Urinary bladder (tissue), 4 donors: Measurements from ENCODE around the gene SP140L. TPM values are rescaled to one million over a fixed set of nuclear protein-coding genes. Genes with fewer than 3 reads are reported as not detected.

Source experiments
- DNase-seq: peaks from one replicate; pipeline ENCODE4 v3.0.0-alpha.2; 2015; ENCODE audit errors: extremely low spot score
- H3K27ac ChIP-seq: one replicate; pipeline ENCODE4 v1.5.1; 2013; ENCODE audit warnings: low read depth, mild to moderate bottlenecking, moderate library complexity
- H3K36me3 ChIP-seq: one replicate; pipeline ENCODE4 v1.6.1; 2013; ENCODE audit warnings: mild to moderate bottlenecking, moderate library complexity; ENCODE audit not compliant: insufficient read depth
- H3K4me1 ChIP-seq: one replicate; pipeline ENCODE4 v1.6.1; 2013; ENCODE audit warnings: mild to moderate bottlenecking, moderate library complexity; ENCODE audit not compliant: insufficient read depth
- H3K4me3 ChIP-seq: one replicate; pipeline ENCODE4 v1.5.1; 2013; ENCODE audit warnings: low read depth, low read length
- WGBS: extraction: QIAGEN DNeasy Blood & Tissue Kit; methylation state at CpG from one replicate; pipeline ENCODE4 v1.1.7; 2013; 5-methylcytosine and 5-hydroxymethylcytosine counted together
- polyA plus RNA-seq: library from polyadenylated mRNA; stranded (reverse); fragments of 200-250 nt; gene quantifications from one replicate; pipeline ENCODE4 v1.2.3, GENCODE V29; 2013
- total RNA-seq: library from RNA; depleted of rRNA; stranded (reverse); fragments of >200 nt; gene quantifications from one replicate; pipeline ENCODE4 v1.2.3, GENCODE V29; 2014
- donor health status: healthy with polysubstance abuse.
- donor health status: healthy.

Gene SP140L
- total and polyA plus RNA-seq, 2 donors, result 10.4 to 16.8 TPM

- WGBS, result 88% methylated on average over 2 of the region's 2 CpGs
- no peak for DNase-seq
- H3K36me3 ChIP-seq, result peaks cover 12% of the 10 kb centered on the region
- H3K4me3 ChIP-seq, result no peak overlapping the region
- no peak overlapping the region for H3K27ac ChIP-seq
- H3K4me1 ChIP-seq, result no peaks in the 10 kb centered on the region
Measured at GRCh38 chr2:230453006-230453405, 126.0 kb downstream of the SP140L start.

Other genes with a start within 250 kb of the SP140L start
- 32.0 TPM for gene SP110, start 107.2 kb upstream of the SP140L start, total RNA-seq
- 17.6 TPM for gene SP110, start 107.2 kb upstream of the SP140L start, polyA plus RNA-seq
- 1.8 TPM for gene SP140, start 101.5 kb upstream of the SP140L start, total RNA-seq
- gene SP140, start 101.5 kb upstream of the SP140L start, polyA plus RNA-seq, result 1.0 TPM
- gene SP100, start 89.0 kb downstream of the SP140L start, total RNA-seq, result 82.3 TPM
- gene SP100, start 89.0 kb downstream of the SP140L start, polyA plus RNA-seq, result 51.9 TPM